CD4-positive, alpha-beta T cell treated with Interleukin-17A for 1 hour (primary cell): ENCODE measurements around the gene PIEZO1.

ENCODE experiments used
- DNase-seq: peaks from one replicate; pipeline ENCODE4 v3.0.0-alpha.2; 2020

PIEZO1 gene

GRCh38 chr16:88764913-88765349 is 20.1 kb downstream of the PIEZO1 start:
- no peak for DNase-seq

- no peak for DNase-seq
These were observed 20.9 kb downstream of the PIEZO1 start for GRCh38 chr16:88764080-88764479.

GRCh38 chr16:88763502-88764053 is 21.4 kb downstream of the PIEZO1 start:
- DNase-seq = no peak

GRCh38 chr16:88762941-88763340 is 22.1 kb downstream of the PIEZO1 start:
- no peak for DNase-seq

- DNase-seq = no peak
These were observed 22.7 kb downstream of the PIEZO1 start for GRCh38 chr16:88762258-88762870.

- DNase-seq = no peak
These were observed 23.2 kb downstream of the PIEZO1 start for GRCh38 chr16:88761830-88762229.

- DNase-seq = no peak
These were observed 23.9 kb downstream of the PIEZO1 start for GRCh38 chr16:88761143-88761534.

- no peak for DNase-seq
These were observed 24.4 kb downstream of the PIEZO1 start for GRCh38 chr16:88760424-88761142.

- DNase-seq = no peak
These were observed 25.1 kb downstream of the PIEZO1 start for GRCh38 chr16:88759976-88760350.

- DNase-seq = peak; percentile 61
These were observed 25.6 kb downstream of the PIEZO1 start for GRCh38 chr16:88759245-88759975.

- DNase-seq = no peak
These were observed 26.1 kb downstream of the PIEZO1 start for GRCh38 chr16:88758944-88759244.

GRCh38 chr16:88758227-88758943 is 26.6 kb downstream of the PIEZO1 start:
- DNase-seq = no peak

GRCh38 chr16:88755745-88756443 is 29.1 kb downstream of the PIEZO1 start:
- DNase-seq = no peak

- peak; percentile 37 for DNase-seq
These were observed 29.9 kb downstream of the PIEZO1 start for GRCh38 chr16:88754912-88755744.

GRCh38 chr16:88754109-88754911 is 30.7 kb downstream of the PIEZO1 start:
- DNase-seq = no peak

GRCh38 chr16:88753602-88754001 is 31.4 kb downstream of the PIEZO1 start:
- DNase-seq = no peak

GRCh38 chr16:88753191-88753590 is 31.8 kb downstream of the PIEZO1 start:
- DNase-seq = no peak

- DNase-seq = no peak
These were observed 32.5 kb downstream of the PIEZO1 start for GRCh38 chr16:88752386-88753002.

GRCh38 chr16:88750854-88751253 is 34.2 kb downstream of the PIEZO1 start:
- no peak for DNase-seq

- no peak for DNase-seq
These were observed 35.7 kb downstream of the PIEZO1 start for GRCh38 chr16:88749358-88749757.
